CD4-positive, alpha-beta T cell (primary cell): ENCODE data around the gene SNX13. TPM values are rescaled to one million over a fixed set of nuclear protein-coding genes. Genes with fewer than 3 reads are reported as not detected.

Experiments used
- ATAC-seq: fragments of 200-7000 bp; cut with Tn5 transposase; one replicate; pipeline ENCODE4 v1.10.0; 2022; ENCODE audit warnings: mild to moderate bottlenecking; ENCODE audit not compliant: poor library complexity
- CTCF ChIA-PET: fragments of 350-600 bp; sonication (Branson Sonifier 250); formaldehyde crosslinking; loops from one replicate; lab custom pipeline; 2021; ENCODE audit warnings: antibody characterized with exemption, inconsistent platforms; lab: Charles Lee
- POLR2A ChIA-PET: fragments of 350-600 bp; sonication (Branson Sonifier 250); formaldehyde crosslinking; loops from one replicate; lab custom pipeline; 2021; ENCODE audit warnings: antibody characterized with exemption, inconsistent platforms; lab: Charles Lee
- DNase-seq, 14 experiments: peaks; one replicate each; pipeline ENCODE4 v3.0.0-alpha.2; 2013 to 2020; ENCODE audit warnings: mixed read lengths in 2 of 14
- H3K27ac ChIP-seq, 2 donors: one replicate each; pipeline versions ENCODE4 v1.5.1 to v1.7.0; 2013; ENCODE audit warnings: low read length in 2 of 2, low read depth in 1 of 2, mild to moderate bottlenecking in 1 of 2
- H3K27me3 ChIP-seq, 2 experiments: 1 replicate in 1 of 2; 2 replicates in 1 of 2; pipeline versions ENCODE4 v1.6.1 to v1.7.0; 2013; ENCODE audit warnings: low read length in 2 of 2, control low read depth in 1 of 2, mild to moderate bottlenecking in 1 of 2, moderate library complexity in 1 of 2; ENCODE audit not compliant: insufficient read depth in 2 of 2, control insufficient read depth in 1 of 2
- H3K36me3 ChIP-seq: one replicate; pipeline ENCODE4 v1.6.1; 2013; ENCODE audit warnings: low read length, control low read depth; ENCODE audit not compliant: insufficient read depth
- H3K4me1 ChIP-seq: one replicate; pipeline ENCODE4 v1.6.1; 2013; ENCODE audit warnings: low read length, control low read depth; ENCODE audit not compliant: insufficient read depth
- H3K4me3 ChIP-seq: one replicate; pipeline ENCODE4 v1.5.1; 2013; ENCODE audit warnings: mild to moderate bottlenecking, low read length, moderate library complexity
- H3K9me3 ChIP-seq, 2 experiments: 1 replicate in 1 of 2; 2 replicates in 1 of 2; pipeline versions ENCODE4 v1.6.1 to v1.7.0; 2013; ENCODE audit warnings: low read length in 2 of 2, mild to moderate bottlenecking in 2 of 2, control low read depth in 1 of 2, moderate library complexity in 1 of 2; ENCODE audit not compliant: control insufficient read depth in 1 of 2, insufficient read depth in 1 of 2
- H3K27ac Mint-ChIP-seq: one replicate; pipeline ENCODE4 v1.8.0; 2020; ENCODE audit warnings: mixed read lengths
- H3K27me3 Mint-ChIP-seq: one replicate; pipeline ENCODE4 v1.8.0; 2021; ENCODE audit warnings: mixed read lengths
- H3K36me3 Mint-ChIP-seq: one replicate; pipeline ENCODE4 v1.8.0; 2021; ENCODE audit warnings: low read depth, mixed read lengths
- H3K4me1 Mint-ChIP-seq: one replicate; pipeline ENCODE4 v1.8.0; 2021; ENCODE audit warnings: low read depth, mixed read lengths
- H3K4me3 Mint-ChIP-seq: one replicate; pipeline ENCODE4 v1.8.0; 2020; ENCODE audit warnings: mild to moderate bottlenecking, mixed read lengths
- H3K9me3 Mint-ChIP-seq: one replicate; pipeline ENCODE4 v1.8.0; 2020; ENCODE audit warnings: mixed read lengths
- CTCF ChIP-seq: fragments of 200-600 bp; IDR thresholded peaks from one replicate; pipeline ENCODE4 v1.8.0; 2022; ENCODE audit warnings: antibody characterized with exemption, mild to moderate bottlenecking
- intact Hi-C, 2 experiments: fragments of 100-400 bp; cut with DNase I in 1 of 2; cut with micrococcal nuclease in 1 of 2; formaldehyde crosslinking; loops; one replicate each; pipeline versions ENCODE4 v1.15.1 to v1.9.0; 2023 to 2025; cut with DNase I, micrococcal nuclease
- total RNA-seq, 174 experiments: library from RNA in 2 of 174; stranded (reverse) in 2 of 174; gene quantifications; one replicate each; pipeline ENCODE4 v1.2.3 and lab custom pipeline; 2021 to 2026

Gene SNX13
- total RNA-seq, 2 experiments from 2014 or later, result 24.0 to 25.8 TPM

GRCh38 chr7:17743316-17743715, 197.0 kb downstream of the SNX13 start:
- no peaks in the 10 kb centered on the region for H3K36me3 Mint-ChIP-seq
- intact Hi-C loops, result no loop called here

GRCh38 chr7:17741426-17741825, 198.9 kb downstream of the SNX13 start:
- ChIA-PET POLR2A (no interaction called here), CTCF (no interaction called here)
- no peak overlapping the region for H3K4me3 Mint-ChIP-seq
- H3K9me3 ChIP-seq, result peaks cover 0 to 3% of the 10 kb centered on the region in 2 experiments
- no peak for TF ChIP-seq CTCF
- H3K27me3 ChIP-seq, result no peaks in the 10 kb centered on the region
- no peaks in the 10 kb centered on the region for H3K4me1 ChIP-seq
- H3K36me3 ChIP-seq, result no peaks in the 10 kb centered on the region
- H3K4me1 Mint-ChIP-seq, result no peaks in the 10 kb centered on the region
- DNase-seq, result no peak
- peaks cover 6% of the 10 kb centered on the region for H3K27me3 Mint-ChIP-seq
- no peaks in the 10 kb centered on the region for H3K9me3 Mint-ChIP-seq
- ATAC-seq, result no peak
- intact Hi-C loops, result no loop called here
- no peak overlapping the region for H3K4me3 ChIP-seq
- H3K27ac Mint-ChIP-seq, result no peak overlapping the region
- no peak overlapping the region for H3K27ac ChIP-seq
- no peaks in the 10 kb centered on the region for H3K36me3 Mint-ChIP-seq

More at GRCh38 chr7:17743316-17743715, 197.0 kb downstream of the SNX13 start:
- H3K27ac Mint-ChIP-seq, result no peak overlapping the region
- H3K4me3 ChIP-seq, result no peak overlapping the region
- H3K4me1 Mint-ChIP-seq, result no peaks in the 10 kb centered on the region
- H3K27ac ChIP-seq, result no peak overlapping the region
- no peaks in the 10 kb centered on the region for H3K27me3 Mint-ChIP-seq
- DNase-seq (no peak), ATAC-seq (no peak)
- H3K36me3 ChIP-seq, result no peaks in the 10 kb centered on the region
- H3K4me1 ChIP-seq, result no peaks in the 10 kb centered on the region
- no peaks in the 10 kb centered on the region for H3K9me3 Mint-ChIP-seq
- H3K27me3 ChIP-seq, result no peaks in the 10 kb centered on the region
- no peak for TF ChIP-seq CTCF
- H3K4me3 Mint-ChIP-seq, result no peak overlapping the region
- ChIA-PET CTCF (no interaction called here), POLR2A (no interaction called here)
- H3K9me3 ChIP-seq, result peaks cover 0 to 3% of the 10 kb centered on the region in 2 experiments

Other genes with a start within 250 kb of the SNX13 start
- not detected for gene PRPS1L1, start 87.4 kb upstream of the SNX13 start, total RNA-seq